HEK293T (cell line): ENCODE data around the gene MLH1.
"Not testable (repeated sequence)": the region's sequence is repeated elsewhere in the genome, so short reads cannot be mapped to it uniquely, and the experiment has no call there.

Experiments
- CTCF ChIA-PET: fragments of 350-600 bp; formaldehyde crosslinking; extraction: SDS; loops from one replicate; lab custom pipeline; 2021; ENCODE audit warnings: antibody characterized with exemption, inconsistent platforms; lab: Yijun Ruan, JAX
- POLR2A ChIA-PET: fragments of 350-600 bp; formaldehyde crosslinking; extraction: SDS; loops from one replicate; lab custom pipeline; 2020; ENCODE audit warnings: antibody characterized with exemption, inconsistent platforms; lab: Yijun Ruan, JAX
- DNase-seq: peaks from one replicate; pipeline ENCODE4 v3.0.0; 2012; ENCODE audit warnings: mixed read lengths; ENCODE audit errors: extremely low spot score
- ARNT ChIP-seq: fragments of 450-650 bp; IDR thresholded peaks from 2 replicates; pipeline ENCODE4 v1.6.1; 2017; ENCODE audit warnings: mild to moderate bottlenecking
- BHLHE40 ChIP-seq: fragments of 450-650 bp; IDR thresholded peaks from 2 replicates; pipeline ENCODE4 v1.6.1; 2016; ENCODE audit warnings: mild to moderate bottlenecking, moderate library complexity, borderline replicate concordance
- CTBP1 ChIP-seq: fragments of 450-650 bp; IDR thresholded peaks from 2 replicates; pipeline ENCODE4 v1.6.1; 2016; ENCODE audit warnings: borderline replicate concordance
- ELF4 ChIP-seq: fragments of 450-650 bp; IDR thresholded peaks from 2 replicates; pipeline ENCODE4 v1.6.1; 2017; ENCODE audit warnings: antibody characterized with exemption
- FOXA1 ChIP-seq: fragments of 450-650 bp; IDR thresholded peaks from 2 replicates; pipeline ENCODE4 v1.6.1; 2016; ENCODE audit warnings: mild to moderate bottlenecking
- FOXK2 ChIP-seq: fragments of 450-650 bp; IDR thresholded peaks from 2 replicates; pipeline ENCODE4 v1.6.1; 2016; ENCODE audit warnings: mild to moderate bottlenecking
- FOXM1 ChIP-seq: fragments of 450-650 bp; IDR thresholded peaks from 2 replicates; pipeline ENCODE4 v1.6.1; 2017; ENCODE audit warnings: mild to moderate bottlenecking, borderline replicate concordance
- HDGF ChIP-seq: fragments of 450-650 bp; IDR thresholded peaks from 2 replicates; pipeline ENCODE4 v1.6.1; 2017; ENCODE audit warnings: antibody characterized with exemption, borderline replicate concordance
- L3MBTL2 ChIP-seq: fragments of 450-650 bp; conservative IDR thresholded peaks from 2 replicates; pipeline ENCODE4 v1.6.1; 2016; ENCODE audit warnings: mild to moderate bottlenecking
- LEF1 ChIP-seq: fragments of 450-650 bp; IDR thresholded peaks from 2 replicates; pipeline ENCODE4 v1.6.1; 2017; ENCODE audit warnings: mild to moderate bottlenecking, borderline replicate concordance
- NFRKB ChIP-seq: fragments of 450-650 bp; IDR thresholded peaks from 2 replicates; pipeline ENCODE4 v1.6.1; 2016; ENCODE audit warnings: mild to moderate bottlenecking, moderate library complexity
- SP1 ChIP-seq: fragments of 450-650 bp; IDR thresholded peaks from 2 replicates; pipeline ENCODE4 v1.6.1; 2017
- SUZ12 ChIP-seq: fragments of 450-650 bp; IDR thresholded peaks from 2 replicates; pipeline ENCODE4 v1.6.1; 2016; ENCODE audit warnings: mild to moderate bottlenecking
- TARDBP ChIP-seq: fragments of 450-650 bp; IDR thresholded peaks from 2 replicates; pipeline ENCODE4 v1.6.1; 2016
- ZNF384 ChIP-seq: fragments of 450-650 bp; IDR thresholded peaks from 2 replicates; pipeline ENCODE4 v1.6.1; 2016
- TF ChIP-seq, protein P1 (sequence below): fragments of 450-650 bp; IDR thresholded peaks from 2 replicates; pipeline ENCODE4 v1.6.1; 2016

Gene MLH1

DNA sequence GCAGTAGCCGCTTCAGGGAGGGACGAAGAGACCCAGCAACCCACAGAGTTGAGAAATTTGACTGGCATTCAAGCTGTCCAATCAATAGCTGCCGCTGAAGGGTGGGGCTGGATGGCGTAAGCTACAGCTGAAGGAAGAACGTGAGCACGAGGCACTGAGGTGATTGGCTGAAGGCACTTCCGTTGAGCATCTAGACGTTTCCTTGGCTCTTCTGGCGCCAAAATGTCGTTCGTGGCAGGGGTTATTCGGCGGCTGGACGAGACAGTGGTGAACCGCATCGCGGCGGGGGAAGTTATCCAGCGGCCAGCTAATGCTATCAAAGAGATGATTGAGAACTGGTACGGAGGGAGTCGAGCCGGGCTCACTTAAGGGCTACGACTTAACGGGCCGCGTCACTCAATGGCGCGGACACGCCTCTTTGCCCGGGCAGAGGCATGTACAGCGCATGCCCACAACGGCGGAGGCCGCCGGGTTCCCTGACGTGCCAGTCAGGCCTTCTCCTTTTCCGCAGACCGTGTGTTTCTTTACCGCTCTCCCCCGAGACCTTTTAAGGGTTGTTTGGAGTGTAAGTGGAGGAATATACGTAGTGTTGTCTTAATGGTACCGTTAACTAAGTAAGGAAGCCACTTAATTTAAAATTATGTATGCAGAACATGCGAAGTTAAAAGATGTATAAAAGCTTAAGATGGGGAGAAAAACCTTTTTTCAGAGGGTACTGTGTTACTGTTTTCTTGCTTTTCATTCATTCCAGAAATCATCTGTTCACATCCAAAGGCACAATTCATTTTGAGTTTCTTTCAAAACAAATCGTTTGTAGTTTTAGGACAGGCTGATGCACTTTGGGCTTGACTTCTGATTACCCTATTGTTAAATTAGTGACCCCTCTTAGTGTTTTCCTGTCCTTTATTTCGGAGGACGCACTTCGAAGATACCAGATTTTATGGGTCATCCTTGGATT, at the start of gene MLH1:
Gene MLH1 (plus strand): TSS at position 193 of the 958 bp plus-strand sequence. CDS start 30 bp downstream, at position 223.
- TF ChIP-seq LEF1 = no peak
- no peak for TF ChIP-seq TARDBP
- TF ChIP-seq, protein P1, sequence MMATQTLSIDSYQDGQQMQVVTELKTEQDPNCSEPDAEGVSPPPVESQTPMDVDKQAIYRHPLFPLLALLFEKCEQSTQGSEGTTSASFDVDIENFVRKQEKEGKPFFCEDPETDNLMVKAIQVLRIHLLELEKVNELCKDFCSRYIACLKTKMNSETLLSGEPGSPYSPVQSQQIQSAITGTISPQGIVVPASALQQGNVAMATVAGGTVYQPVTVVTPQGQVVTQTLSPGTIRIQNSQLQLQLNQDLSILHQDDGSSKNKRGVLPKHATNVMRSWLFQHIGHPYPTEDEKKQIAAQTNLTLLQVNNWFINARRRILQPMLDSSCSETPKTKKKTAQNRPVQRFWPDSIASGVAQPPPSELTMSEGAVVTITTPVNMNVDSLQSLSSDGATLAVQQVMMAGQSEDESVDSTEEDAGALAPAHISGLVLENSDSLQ = 0 out of 2 replicates have a peak, but pooled peaks have one; percentile 30
- TF ChIP-seq FOXK2 = no peak
- CTCF ChIA-PET = no interaction called here
- no peak for DNase-seq
- POLR2A ChIA-PET = interaction anchor here (0.9 to 1.2 kb wide), 5 partner anchors 9 to 34 kb away, joined by 3 to 4 read pairs (median 3); no protein-coding TSS in a partner anchor

- TF ChIP-seq TARDBP = no peak
- TF ChIP-seq CTBP1 = no peak
- TF ChIP-seq ZNF384 = no peak
- TF ChIP-seq LEF1 = no peak
- no peak for TF ChIP-seq ARNT
- TF ChIP-seq SP1 = no peak
- TF ChIP-seq FOXA1 = no peak
- no peak for TF ChIP-seq FOXK2
- TF ChIP-seq SUZ12 = no peak
- TF ChIP-seq ELF4 = no peak
- no peak for TF ChIP-seq L3MBTL2
- TF ChIP-seq HDGF = no peak
- TF ChIP-seq, protein P1 = no peak
- no peak for TF ChIP-seq NFRKB
- no peak for TF ChIP-seq BHLHE40
- no peak for TF ChIP-seq FOXM1
- ChIA-PET CTCF (no interaction called here), POLR2A (no interaction called here)
Measured at GRCh38 chr3:36943601-36944000, 49.7 kb upstream of the MLH1 start.

GRCh38 chr3:36944012-36944640, 49.2 kb upstream of the MLH1 start:
- POLR2A ChIA-PET = no interaction called here
- DNase-seq = no peak
- CTCF ChIA-PET = no interaction called here
- TF ChIP-seq FOXK2 (no peak), NFRKB (no peak)

More at GRCh38 chr3:36943601-36944000, 49.7 kb upstream of the MLH1 start:
- DNase-seq = no peak

GRCh38 chr3:36944641-36945270, 48.6 kb upstream of the MLH1 start, which contains the start of gene TRANK1:
Gene TRANK1 (minus strand): TSS chr3:36945054. CDS start chr3:36944809, 245 bp downstream.
- no peak for TF ChIP-seq TARDBP
- TF ChIP-seq L3MBTL2 = no peak
- TF ChIP-seq BHLHE40 = no peak
- no peak for TF ChIP-seq SP1
- TF ChIP-seq CTBP1 = no peak
- TF ChIP-seq SUZ12 = no peak
- POLR2A ChIA-PET = no interaction called here
- CTCF ChIA-PET = no interaction called here
- no peak for DNase-seq

DNA sequence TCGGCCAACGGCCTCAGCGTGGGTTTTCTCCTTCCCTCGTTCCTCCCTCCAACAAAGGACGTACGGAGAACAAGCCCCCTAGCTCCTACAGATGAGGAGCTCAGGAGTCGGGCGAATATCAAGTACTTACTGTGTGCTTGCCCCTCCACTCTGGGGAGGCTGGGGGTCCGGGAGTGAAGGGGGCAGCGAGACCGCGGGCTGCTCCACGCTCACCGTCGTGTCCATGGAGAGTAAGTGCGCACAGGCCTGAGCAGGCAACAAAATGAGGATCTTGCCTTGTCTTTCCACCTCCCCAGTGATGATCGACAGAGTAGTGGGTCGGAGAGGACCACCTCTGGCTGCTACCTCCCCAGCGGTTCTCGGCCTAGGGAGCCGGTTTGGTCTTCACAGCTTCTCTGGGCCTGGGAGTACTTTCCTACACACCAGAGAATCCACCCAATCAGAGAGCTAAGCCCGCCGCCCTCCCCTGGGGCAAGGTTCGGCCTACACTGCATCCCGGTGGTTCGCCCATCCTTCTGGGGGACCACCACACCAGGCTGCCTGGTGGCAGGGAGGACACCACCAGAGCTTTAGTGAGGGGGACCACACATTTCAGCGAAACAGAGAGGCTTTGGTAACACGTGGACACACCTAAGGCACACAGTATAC, 47.9 kb upstream of the MLH1 start:
- no peak for DNase-seq
- POLR2A ChIA-PET = no interaction called here
- CTCF ChIA-PET = no interaction called here
- TF ChIP-seq FOXK2 = no peak

GRCh38 chr3:36947814-36948213, 45.5 kb upstream of the MLH1 start:
- DNase-seq, CTCF ChIA-PET, POLR2A ChIA-PET: not testable (repeated sequence)

GRCh38 chr3:36954452-36955134, 38.7 kb upstream of the MLH1 start:
- TF ChIP-seq FOXK2 (no peak), FOXA1 (no peak), CTBP1 (no peak), LEF1 (no peak), ZNF384 (no peak), ARNT (no peak), HDGF (no peak), SUZ12 (no peak), SP1 (no peak), L3MBTL2 (no peak), NFRKB (no peak)
- CTCF ChIA-PET = no interaction called here
- no peak for DNase-seq
- POLR2A ChIA-PET = no interaction called here
